Panc1 (cell line): Measurements from ENCODE around the gene INMT. TPM values are rescaled to one million over a fixed set of nuclear protein-coding genes. Genes with fewer than 3 reads are reported as not detected.

Source experiments
- ATAC-seq: fragments of 200-7000 bp; cut with Tn5 transposase; 2 replicates; pipeline ENCODE4 v1.9.1; 2020; ENCODE audit warnings: mild to moderate bottlenecking, moderate library complexity
- Bru-seq: library from RNA; stranded (reverse); fragments of 400-500 nt; gene quantifications from one replicate; lab custom pipeline; 2021; lab: Mats Ljungman, UMichigan
- BruChase-seq, 2 experiments: library from RNA; stranded (reverse); fragments of 400-500 nt; gene quantifications; one replicate each; lab custom pipeline; 2021; lab: Mats Ljungman, UMichigan
- BruUV-seq: library from RNA; stranded (reverse); fragments of 400-500 nt; replicated peaks from 2 replicates; lab custom pipeline; 2021; lab: Mats Ljungman, UMichigan
- CTCF ChIA-PET: fragments of 300-600 bp; sonication (Branson Sonifier 250); formaldehyde crosslinking; loops from one replicate; lab custom pipeline; 2022; ENCODE audit warnings: antibody characterized with exemption; lab: Charles Lee
- POLR2A ChIA-PET: fragments of 300-600 bp; sonication (Branson Sonifier 250); formaldehyde crosslinking; loops from one replicate; lab custom pipeline; 2022; ENCODE audit warnings: antibody characterized with exemption; lab: Charles Lee
- DNase-seq: peaks from one replicate; pipeline ENCODE4 v3.0.0-alpha.2; 2010; ENCODE audit warnings: low read depth, low spot score
- H3K27ac ChIP-seq: 2 replicates; pipeline ENCODE4 v1.5.1; 2011; ENCODE audit warnings: mild to moderate bottlenecking, low read length, inconsistent platforms
- H3K27me3 ChIP-seq: fragments of 200-500 bp; sonication (Bioruptor generic); 2 replicates; pipeline ENCODE4 v1.6.0; 2014; ENCODE audit warnings: low read length, inconsistent platforms; ENCODE audit not compliant: control insufficient read depth, insufficient read depth
- H3K36me3 ChIP-seq: fragments of 200-500 bp; sonication (Bioruptor generic); 2 replicates; pipeline ENCODE4 v1.5.1; 2014; ENCODE audit warnings: inconsistent platforms, mild to moderate bottlenecking, low read length, moderate library complexity; ENCODE audit not compliant: control insufficient read depth, insufficient read depth
- H3K4me1 ChIP-seq: 2 replicates; pipeline ENCODE4 v1.5.1; 2011; ENCODE audit warnings: inconsistent platforms, mild to moderate bottlenecking, low read length, moderate library complexity; ENCODE audit not compliant: control insufficient read depth, insufficient read depth
- H3K4me3 ChIP-seq, 2 experiments: 2 replicates each; pipeline ENCODE4 v1.5.1; 2011 to 2012; ENCODE audit warnings: low read depth in 2 of 2, low read length in 2 of 2, mild to moderate bottlenecking in 2 of 2, inconsistent platforms in 1 of 2, moderate library complexity in 1 of 2
- H3K9me3 ChIP-seq: fragments of 200-500 bp; sonication (Bioruptor generic); 2 replicates; pipeline ENCODE4 v1.5.1; 2014; ENCODE audit warnings: low read depth, mild to moderate bottlenecking, inconsistent platforms, low read length, moderate library complexity; ENCODE audit not compliant: control insufficient read depth, insufficient read depth
- CTCF ChIP-seq: fragments of 450-650 bp; IDR thresholded peaks from 2 replicates; pipeline ENCODE4 v1.5.1; 2017; ENCODE audit warnings: mild to moderate bottlenecking
- POLR2AphosphoS5 ChIP-seq: IDR thresholded peaks from 2 replicates; pipeline ENCODE4 v1.6.1; 2012; ENCODE audit warnings: mild to moderate bottlenecking, low read depth, low read length, moderate library complexity
- REST ChIP-seq, 2 experiments: IDR thresholded peaks; 2 replicates each; pipeline ENCODE4 v1.6.1; 2011 to 2012; ENCODE audit warnings: low read depth in 2 of 2, control low read depth in 1 of 2, low read length in 1 of 2, mild to moderate bottlenecking in 1 of 2, moderate library complexity in 1 of 2; ENCODE audit not compliant: insufficient read depth in 1 of 2
- SIN3A ChIP-seq: IDR thresholded peaks from 2 replicates; pipeline ENCODE4 v1.6.1; 2012; ENCODE audit warnings: low read depth, mild to moderate bottlenecking, low read length, moderate library complexity, borderline replicate concordance; ENCODE audit not compliant: insufficient read depth
- TCF7L2 ChIP-seq: IDR thresholded peaks from 2 replicates; pipeline ENCODE4 v1.6.1; 2011; ENCODE audit warnings: mild to moderate bottlenecking, low read depth, low read length, inconsistent platforms
- in situ Hi-C: cut with HindIII; loops from 2 replicates; pipeline ENCODE4 v1.10.0; 2016; ENCODE audit warnings: low sequenced_read_pairs, low pct_unique_long_range_greater_than_20kb
- intact Hi-C: fragments of 100-400 bp; cut with micrococcal nuclease; formaldehyde crosslinking; loops from one replicate; pipeline ENCODE4 v1.10.0; 2022; ENCODE audit not compliant: unreplicated experiment
- long read RNA-seq: library from polyadenylated mRNA; unstranded; transcript quantifications from one replicate; pipeline ENCODE4 v2.0.0, GENCODE V29; 2021; ENCODE audit not compliant: unreplicated experiment
- polyA plus RNA-seq: library from polyadenylated mRNA; unstranded; fragments of >200 nt; gene quantifications from one replicate; pipeline ENCODE4 v1.2.1, GENCODE V29; 2012; ENCODE audit warnings: missing spikeins; ENCODE audit not compliant: insufficient read length
- total RNA-seq: library from RNA; stranded (reverse); gene quantifications from one replicate; pipeline ENCODE4 v1.2.1, GENCODE V29; 2021; ENCODE audit not compliant: unreplicated experiment

Gene INMT
- 0.13 TPM for total RNA-seq
- not detected for polyA plus RNA-seq
- Bru-seq, nascent RNA: not detected
- BruChase-seq, experiment 1, labeled RNA remaining after a 2-hour chase: not detected
- BruChase-seq, experiment 2, labeled RNA remaining after a 6-hour chase: not detected
- long read RNA-seq: 0 reads

GRCh38 chr7:30751696-30752273 lies at the start of gene INMT:
INMT (plus strand) TSS chr7:30752135; CDS start chr7:30752151, 16 bp downstream.
- ATAC-seq: no peak
- no peaks in the 10 kb centered on the region for H3K4me1 ChIP-seq
- no peaks in the 10 kb centered on the region for H3K9me3 ChIP-seq
- ChIA-PET POLR2A (no interaction called here), CTCF (no interaction called here)
- TF ChIP-seq SIN3A (no peak), TCF7L2 (no peak), CTCF (no peak), REST (IDR thresholded peaks at IDR 0.05; ENCODE audit: insufficient read depth in 1 of 2, low read depth in 2 of 2, low read length in 1 of 2) (no peak)
- intact Hi-C loops: no loop called here
- H3K27me3 ChIP-seq: peaks cover 3% of the 10 kb centered on the region; the same call in 1 of the 2 replicates
- H3K36me3 ChIP-seq: no peaks in the 10 kb centered on the region
- no TSS peak for BruUV-seq
- H3K27ac ChIP-seq: no peak within 1 kb of the TSS
- no peak for DNase-seq
- H3K4me3 ChIP-seq: no peak within 1 kb of the TSS
- in situ Hi-C loops: no loop called here

GRCh38 chr7:30702200-30702599 lies 49.7 kb upstream of the INMT start:
- POLR2A ChIA-PET: no interaction called here
- CTCF ChIA-PET: no interaction called here
- H3K27me3 ChIP-seq: peaks cover 18% of the 10 kb centered on the region

More at GRCh38 chr7:30702200-30702599, 49.7 kb upstream of the INMT start:
- intact Hi-C loops (no loop called here), in situ Hi-C loops (no loop called here)
- Histone ChIP-seq H3K36me3 (no peaks in the 10 kb centered on the region), H3K4me3 (no peak overlapping the region), H3K9me3 (no peaks in the 10 kb centered on the region), H3K4me1 (no peaks in the 10 kb centered on the region), H3K27ac (no peak overlapping the region)
- BruUV-seq: no TSS peak
- DNase-seq: no peak
- ATAC-seq: no peak
- TF ChIP-seq CTCF (no peak), TCF7L2 (no peak), REST (IDR thresholded peaks at IDR 0.05; ENCODE audit: insufficient read depth in 1 of 2, low read depth in 2 of 2, low read length in 1 of 2) (no peak), POLR2AphosphoS5 (no peak), SIN3A (no peak)
